Stimulated activated CD4-positive, alpha-beta T cell treated with anti-CD3 and anti-CD28 coated beads, TNF-alpha, amount 100 ng/mL, for 4 hours (primary cell): ENCODE data around the gene CABP5.
"Not testable (repeated sequence)": the region's sequence is repeated elsewhere in the genome, so short reads cannot be mapped to it uniquely, and the experiment has no call there.

ENCODE experiments used
- DNase-seq, 3 experiments: peaks; one replicate each; pipeline ENCODE4 v3.0.0-alpha.2; 2020; ENCODE audit warnings: low read depth in 3 of 3

CABP5 gene

DNA sequence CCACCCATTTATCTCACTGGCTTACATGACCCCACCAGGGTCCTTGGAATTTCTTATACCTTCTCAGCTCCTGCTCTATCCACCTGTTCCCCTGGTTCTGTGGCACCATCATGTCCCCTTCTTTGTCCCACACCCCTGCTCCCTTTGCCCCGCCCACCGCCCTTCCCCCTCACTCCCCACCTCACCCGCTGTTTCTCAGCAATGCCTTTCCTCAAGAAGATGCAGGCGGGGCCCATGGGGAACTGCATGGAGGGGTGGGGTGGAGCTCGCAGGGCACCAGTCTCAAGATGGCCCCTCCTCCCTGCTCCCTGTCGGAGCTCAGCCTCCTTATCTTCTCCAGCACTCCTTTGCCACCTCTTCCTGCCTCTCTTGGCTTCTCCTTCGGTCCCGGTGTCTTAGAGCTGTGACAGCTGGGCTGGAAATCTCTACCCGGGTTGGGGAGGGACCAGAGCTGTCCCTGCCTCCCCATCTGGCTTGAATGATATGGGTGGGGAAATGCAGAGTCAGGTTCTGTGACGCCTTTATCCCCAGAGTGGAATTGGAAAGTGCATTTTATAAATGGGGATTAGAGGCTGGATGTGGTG is at the start of gene CABP5:
Gene CABP5 (minus strand): TSS at position 405 of the 584 bp plus-strand sequence. CDS start 157 bp downstream, at position 248.
- no peak for DNase-seq

DNA sequence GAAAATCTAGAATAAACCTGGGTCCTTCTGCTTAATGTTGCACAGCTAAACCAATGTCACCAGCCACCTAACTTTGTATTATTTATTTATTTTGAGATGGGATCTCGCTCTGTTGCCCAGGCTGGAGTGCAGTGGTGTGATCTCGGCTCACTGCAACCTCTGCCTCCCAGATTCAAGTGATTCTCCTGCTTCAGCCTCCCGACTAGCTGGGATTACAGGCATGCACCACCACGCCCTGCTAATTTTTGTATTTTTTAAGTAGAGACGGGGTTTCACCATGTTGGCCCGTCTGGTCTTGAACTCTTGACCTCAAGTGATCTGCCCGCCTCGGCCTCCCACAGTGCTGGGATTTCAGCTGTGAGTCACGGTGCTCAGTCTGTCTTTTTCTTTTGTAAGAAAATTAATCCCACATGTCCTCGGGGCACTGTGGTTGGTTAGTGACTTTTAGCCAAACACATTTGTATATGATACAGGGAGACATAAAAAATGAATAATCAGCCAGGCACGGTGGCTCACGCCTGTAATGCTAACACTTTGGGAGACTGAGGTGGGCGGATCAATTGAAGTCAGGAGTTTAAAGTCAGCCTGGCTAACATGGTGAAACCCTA is 47.3 kb upstream of the CABP5 start:
- DNase-seq = not testable (repeated sequence)

DNA sequence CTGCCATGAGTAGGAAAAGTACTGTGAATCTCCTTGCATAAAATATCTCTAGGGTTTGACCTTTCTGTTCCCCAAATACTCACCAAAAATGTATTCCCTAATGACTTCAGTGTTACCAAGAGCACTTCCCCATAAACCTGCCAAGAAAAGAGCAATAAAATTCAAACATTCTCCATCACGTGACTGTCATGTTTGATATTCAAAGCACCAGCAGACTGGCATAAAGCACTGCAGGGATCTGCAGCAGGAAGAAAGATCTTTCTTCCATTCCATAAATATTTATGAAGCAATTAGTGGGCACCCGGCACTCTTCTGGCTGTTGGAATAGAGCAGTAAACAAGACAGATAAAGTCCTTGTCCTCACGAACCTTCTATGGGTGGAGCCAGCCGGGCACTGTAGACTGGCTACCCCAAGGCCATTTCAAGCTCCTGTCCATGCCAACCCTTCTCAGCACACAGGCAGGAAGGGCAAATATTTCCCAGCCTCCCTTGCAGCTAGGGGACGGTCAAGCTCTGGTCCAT is 46.5 kb upstream of the CABP5 start:
- no peak for DNase-seq

DNA sequence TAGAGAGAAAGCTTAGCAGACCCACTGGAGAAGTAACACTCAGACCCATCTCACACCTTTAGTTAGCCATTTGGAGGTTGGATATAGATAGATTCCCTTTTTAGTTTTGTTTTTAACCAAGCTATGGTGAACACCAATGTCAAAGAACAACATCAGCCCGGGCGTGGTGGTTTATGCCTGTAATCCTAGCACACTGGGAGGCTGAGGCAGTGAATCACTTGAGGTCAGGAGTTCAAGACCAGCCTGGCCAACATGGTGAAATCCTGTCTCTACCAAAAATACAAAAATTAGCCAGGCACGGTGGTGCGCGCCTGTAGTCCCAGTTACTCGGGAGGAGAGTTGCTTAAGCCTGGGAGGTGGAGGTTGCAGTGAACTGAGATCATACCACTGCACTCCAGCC is 45.1 kb upstream of the CABP5 start:
- DNase-seq = not testable (repeated sequence)

DNA sequence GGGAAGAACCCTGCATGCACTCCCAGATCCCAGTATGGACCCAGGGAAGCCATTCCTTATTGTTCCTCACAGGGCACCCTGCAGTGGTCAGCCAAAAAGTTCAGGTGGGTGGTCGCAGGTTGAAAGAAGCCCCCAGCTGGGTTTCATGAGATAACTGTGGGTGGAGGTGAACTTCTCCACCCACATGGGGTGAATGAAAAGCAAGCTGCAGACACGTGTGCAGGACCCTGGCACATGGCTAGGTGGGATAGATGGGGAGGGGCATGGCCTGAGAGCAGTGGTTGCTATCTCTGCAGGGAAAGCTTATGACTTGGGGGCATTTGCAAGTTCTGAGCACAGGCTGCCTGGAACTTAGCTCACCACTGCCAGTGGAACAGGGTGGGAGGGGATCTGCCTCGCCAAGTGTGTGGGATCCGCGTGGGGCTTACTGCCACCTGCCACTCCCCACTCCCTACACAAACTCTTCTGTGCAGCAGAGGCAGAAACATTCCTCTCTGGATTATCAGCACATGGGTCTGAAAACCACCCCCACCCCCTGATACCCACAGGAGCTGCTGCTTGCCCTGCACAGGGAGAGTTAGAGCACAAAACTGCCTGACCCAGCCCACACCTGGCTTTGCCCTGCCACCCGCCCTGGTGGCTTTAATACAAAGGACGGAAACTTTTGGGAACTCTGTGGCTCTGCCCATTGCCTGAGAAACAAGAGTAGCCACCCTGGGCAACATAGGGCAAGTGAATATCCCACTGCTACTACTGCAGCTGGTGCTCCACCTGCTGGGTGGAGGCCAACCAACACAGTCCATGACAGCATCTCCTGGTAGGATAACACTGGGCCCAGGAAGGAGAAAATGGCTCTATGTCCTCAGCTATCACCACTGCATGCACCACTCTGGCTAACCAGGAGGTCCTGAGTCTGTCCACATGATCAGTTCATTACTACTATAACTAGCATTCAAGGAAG is 42.3 kb upstream of the CABP5 start:
- DNase-seq = no peak

DNA sequence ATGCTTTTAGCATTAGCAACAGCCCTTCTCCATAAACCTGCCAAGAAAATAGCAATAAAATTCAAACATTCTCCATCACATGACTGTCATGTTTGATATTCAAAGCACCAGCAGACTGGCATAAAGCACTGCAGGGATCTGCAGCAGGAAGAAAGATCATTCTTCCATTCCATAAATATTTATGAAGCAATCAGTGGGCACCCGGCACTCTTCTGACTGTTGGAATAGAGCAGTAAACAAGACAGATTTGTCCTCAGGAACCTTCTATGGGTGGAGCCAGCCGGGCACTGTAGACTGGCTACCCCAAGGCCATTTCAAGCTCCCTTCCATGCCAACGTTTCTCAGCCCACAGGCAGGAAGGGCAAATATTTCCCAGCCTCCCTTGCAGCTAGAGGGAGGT is 41.2 kb upstream of the CABP5 start:
- no peak for DNase-seq

DNA sequence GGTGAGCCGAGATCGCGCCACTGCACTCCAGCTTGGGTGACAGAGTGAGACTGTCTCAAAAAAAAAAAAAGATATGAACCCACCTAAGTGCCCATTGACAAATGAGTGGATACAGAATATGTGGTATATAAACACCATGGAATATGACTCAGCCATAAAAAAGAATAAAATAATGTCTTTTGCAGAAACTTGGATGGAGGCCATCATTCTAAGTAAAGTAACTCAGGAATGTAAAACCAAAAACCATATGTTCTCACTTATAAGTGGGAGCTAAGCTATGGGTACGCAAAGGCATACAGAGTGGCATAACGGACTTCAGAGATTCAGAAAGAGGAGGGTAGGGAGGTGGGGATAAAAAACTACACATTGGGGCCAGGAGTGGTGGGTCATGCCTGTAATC is 37.2 kb upstream of the CABP5 start:
- no peak for DNase-seq

DNA sequence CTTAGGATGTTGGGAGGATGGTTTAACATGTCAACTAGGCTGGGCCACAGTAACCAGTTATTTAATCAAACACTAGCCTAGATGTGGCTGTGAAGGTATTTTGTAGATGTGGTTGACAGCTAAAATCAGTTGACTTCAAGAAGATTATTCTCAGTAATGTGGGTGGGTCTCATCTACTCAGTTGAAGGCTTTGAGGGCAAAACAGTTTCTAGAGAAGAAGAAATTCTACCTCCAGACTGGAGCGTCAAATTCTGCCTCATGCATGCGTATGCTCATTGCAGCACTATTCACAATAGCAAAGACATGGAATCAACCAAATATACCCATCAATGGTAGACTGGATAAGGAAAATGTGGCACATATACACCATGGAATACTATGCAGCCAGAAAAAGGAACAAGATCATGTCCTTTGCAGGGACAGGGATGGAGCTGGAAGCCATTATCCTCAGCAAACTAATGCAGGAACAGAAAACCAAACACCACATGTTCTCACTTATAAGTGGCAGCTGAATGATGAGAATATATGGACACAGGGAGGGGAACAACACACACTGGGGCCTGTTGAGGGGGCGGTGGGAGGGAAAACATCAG is 26.4 kb upstream of the CABP5 start:
- not testable (repeated sequence) for DNase-seq

DNA sequence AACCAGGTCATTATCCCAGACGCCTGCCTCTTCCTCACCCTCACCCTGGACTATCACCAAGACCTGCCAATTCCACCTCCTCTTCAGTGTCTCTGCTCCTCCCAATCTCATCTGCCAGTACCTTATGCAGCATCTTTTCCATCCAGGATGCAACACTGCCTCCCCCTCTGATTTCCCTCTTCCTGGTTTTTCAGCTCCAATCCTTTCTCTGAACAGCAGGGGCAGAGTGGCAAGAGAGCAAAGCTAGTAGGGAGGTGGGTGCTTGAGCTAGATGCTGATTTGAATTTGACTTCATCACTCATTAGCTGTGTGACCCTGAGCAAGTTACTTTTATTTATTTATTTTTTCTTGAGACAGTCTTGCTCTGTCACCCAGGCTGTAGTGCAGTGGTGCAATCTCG is 25.6 kb upstream of the CABP5 start:
- DNase-seq = no peak

DNA sequence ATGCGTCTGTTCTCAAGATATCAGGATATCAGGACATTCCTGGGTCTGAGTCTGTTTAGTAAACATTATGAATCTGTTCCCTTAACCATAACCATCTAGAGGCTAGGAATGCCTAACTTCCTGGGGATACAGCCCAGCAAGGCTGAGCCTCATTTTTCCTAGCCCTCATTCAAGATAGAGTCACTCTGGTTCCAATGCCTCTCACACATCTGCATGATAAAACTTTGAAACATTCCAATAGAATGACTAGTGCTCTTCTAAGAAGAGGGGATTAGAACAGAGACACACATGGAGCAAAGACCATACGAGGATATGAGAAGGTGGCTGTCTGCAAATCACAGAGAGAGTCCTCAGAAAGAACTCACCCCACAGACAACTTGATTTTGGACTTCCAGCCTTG is 20.6 kb upstream of the CABP5 start:
- no peak for DNase-seq

DNA sequence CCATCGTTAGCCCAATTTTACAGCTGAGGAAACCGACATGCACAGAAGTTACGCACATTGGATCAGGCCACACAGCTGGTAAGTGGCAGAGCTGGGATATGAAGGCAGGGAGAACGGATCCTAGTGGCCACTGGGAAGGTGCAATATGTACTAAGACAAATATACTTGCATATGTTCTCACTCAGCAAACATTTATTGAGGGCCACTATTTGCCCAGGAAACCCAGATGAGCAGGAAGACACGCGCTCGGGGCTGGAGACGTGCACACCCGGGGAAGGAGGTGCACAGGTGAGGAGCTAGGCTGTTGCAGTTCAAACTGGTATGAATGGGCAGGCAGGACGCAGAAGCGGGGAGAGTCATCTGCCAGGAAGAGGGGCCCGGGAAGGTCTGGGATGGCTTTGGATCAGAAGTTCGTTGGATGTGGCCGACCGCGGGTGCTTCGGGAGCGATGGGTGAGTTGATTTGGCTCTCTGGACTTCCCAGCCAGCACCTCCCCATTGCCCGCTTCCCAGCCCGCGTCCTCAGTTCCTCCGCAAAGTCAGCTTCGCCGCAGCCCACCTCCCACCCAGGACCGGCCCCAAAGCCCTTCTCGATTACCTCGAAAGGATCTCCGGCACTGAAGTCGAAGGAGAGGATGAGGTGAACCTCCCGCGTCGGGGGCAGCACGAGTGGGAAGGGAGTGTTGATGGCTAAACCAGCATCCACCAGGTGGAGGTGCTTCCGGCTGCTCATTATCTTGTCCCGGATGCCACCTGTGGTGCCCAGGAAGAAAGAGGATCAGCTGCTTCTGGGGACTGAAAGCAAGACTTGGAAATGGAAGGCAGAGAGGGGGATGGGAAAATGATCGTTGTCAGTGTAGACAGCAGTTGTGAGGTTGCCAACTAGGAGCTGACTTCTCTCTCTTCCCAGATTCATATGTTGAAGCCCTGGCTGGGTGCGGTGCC is 17.8 kb upstream of the CABP5 start:
- no peak for DNase-seq

DNA sequence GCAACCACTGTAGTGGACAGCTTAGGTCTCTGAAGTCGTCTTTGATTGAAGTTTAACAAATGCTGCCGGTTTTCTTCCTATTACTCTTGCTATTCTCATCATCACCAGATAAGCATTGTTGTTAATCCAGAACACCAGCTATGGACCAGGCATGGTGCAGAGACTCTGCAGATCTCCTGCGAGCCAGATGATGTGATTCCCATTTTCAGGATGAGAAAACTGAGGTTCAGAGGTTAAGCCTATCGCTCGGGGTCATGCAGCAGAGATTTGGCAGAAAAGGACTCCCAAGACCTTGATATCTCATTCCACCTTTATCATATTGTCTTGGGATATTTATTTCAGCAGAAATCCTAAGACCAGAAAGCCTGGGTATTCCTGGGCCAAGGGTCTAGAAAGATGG is 16.5 kb upstream of the CABP5 start:
- no peak for DNase-seq

DNA sequence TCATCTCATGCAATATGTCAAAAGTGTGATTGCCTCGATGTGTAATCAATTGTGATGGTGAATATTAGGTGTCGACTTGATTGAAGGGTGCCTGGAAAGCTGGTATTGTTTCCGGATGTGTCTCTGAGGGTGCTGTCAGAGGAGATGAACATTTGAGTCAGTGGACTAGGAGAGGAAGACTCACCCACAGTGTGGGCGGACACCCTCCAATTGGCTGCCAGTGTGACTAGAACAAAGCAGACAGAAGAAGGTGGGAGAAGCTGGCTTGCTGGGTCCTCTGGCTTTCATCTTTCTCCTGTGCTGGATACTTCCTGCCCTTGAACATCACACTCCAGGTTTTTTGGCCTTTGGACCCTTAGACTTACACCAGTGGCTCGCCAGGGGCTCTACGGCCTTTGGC is 15.5 kb upstream of the CABP5 start:
- no peak for DNase-seq

DNA sequence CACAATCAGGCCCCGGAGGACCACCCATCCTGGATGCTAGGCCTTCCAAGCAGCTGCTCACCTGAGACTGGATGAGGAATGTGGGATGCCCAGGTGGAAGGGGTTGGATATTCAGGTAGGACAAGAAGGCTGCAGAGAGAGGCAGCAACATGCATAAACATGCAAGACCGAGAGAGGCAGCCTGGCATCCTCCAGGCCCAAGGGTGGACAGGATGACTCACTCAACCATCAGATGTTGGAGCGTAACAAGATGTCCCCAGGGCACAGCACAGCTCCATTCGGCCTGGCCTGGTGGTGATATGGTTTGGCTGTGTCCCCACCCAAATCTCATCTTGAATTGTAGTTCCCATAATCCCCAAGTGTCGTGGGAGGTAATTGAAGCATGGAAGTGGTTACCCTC is 10.0 kb upstream of the CABP5 start:
- DNase-seq = no peak

DNA sequence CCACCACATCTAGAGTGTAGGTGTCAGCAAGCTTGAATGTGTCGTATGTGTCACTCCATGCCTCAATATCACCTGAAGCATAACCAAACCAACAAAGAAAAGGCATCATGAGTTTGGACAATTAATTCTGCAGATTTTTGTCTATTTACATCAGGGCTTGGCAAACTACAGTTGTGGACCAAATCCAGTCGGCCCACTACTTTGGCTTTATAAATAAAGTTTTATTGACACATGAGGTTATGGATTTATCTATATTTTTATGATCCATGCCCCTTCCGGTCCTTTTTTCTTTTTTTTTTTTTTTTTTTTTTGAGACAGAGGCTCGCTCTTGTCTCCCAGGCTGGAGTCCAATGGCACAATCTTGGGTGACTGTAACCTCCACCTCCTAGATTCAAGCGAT is 9.2 kb upstream of the CABP5 start:
- DNase-seq = no peak

DNA sequence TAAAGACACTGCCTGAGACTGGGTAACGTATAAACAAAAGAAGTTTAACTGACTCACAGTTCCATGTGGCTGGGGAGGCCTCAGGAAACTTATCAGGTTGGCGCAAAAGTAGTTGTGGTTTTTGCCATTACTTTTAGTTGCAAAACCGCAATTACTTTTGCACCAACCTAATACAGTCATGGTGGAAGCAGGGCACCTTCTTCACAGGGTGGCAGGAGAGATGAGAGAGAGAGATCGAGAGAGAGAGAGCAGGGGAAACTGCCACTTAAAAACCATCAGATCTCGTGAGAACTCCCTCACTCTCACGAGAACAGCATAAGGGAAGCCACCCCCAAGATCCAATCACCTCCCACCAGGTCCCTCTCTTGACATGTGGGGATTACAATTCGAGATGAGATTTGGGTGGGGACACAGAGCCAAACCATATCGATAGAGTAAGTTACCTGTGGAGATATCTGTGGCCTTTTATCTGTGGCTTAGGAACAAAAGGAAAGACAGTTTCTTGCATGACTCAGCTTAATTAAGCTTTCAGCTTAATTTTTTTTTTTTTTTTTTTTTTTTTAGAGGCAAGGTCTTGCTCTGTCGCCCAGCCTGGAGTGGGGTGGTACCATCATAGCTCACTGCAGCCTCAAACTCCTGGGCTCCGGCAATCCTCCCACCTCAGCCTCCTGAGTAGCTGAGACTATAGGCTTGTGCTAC is 7.6 kb upstream of the CABP5 start:
- no peak for DNase-seq

DNA sequence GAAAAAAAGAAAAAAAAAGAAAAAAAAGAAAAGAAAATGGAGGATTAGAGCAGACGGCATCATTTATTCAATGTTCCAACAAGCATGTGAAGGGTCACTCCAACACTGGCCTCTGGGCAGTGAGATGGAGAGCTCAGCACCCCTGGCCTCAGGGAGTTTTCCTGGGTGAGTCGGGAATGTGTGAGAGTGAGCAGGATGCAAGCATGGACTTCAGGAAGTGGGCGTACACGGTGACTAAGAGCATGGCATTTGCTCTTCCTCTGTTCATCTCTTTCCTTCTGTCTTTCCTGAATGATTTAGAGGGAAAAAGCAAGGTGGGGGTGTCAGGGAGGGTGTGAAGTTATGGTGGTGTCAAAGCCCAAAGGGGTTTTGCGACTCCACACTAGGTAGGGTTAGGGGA is 682 bp upstream of the CABP5 start:
- no peak for DNase-seq

DNA sequence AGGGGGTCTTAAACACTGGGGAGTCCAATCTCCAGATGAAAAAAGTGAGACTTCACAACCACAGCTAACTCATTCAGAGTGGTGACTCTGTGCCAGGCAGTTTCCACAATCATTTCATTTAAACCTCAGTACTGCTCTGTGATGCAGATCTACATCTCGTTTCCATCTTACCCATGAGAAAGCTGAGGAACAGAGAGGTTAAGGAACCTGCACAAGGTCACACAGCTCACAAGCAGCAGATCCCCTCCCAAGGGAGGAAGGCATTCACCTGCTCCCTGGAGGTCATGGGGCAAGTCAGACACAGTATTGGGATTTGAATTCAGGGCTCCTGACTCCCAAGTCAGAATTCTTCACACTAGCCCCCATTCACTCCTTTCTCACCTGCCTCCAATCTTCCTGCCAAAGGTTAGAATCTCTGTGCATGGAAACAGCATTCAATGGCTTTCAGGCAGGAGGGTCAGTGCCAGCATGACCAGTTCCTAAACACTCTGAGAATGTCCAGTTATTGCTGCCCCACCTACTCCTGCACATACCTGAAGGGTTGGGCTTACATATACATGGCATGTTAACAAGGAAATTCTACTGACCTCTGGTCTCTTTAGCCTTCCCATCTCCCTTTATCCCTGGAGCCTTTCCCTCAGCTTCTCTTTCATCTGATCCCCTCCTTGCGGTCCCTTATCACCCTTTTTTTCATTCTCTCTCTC is 1.9 kb downstream of the CABP5 start:
- DNase-seq = no peak

DNA sequence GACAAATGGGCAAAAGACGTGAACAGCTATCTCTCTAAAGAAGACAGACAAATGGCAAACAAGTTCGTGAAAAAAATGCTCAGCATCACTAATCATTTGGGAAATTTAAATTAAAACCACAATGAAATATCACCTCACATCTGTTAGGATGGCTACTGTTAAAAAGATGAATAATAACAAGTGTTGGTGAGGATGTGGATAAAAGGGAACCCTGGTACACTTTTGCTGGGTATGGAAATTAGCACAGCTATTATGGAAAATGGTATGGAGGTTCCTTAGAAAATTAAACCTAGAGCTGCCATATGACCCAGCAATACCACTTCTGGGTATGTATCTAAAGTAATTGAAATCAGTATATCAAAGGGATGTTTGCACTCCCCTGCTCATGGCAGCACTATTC is 7.1 kb downstream of the CABP5 start:
- no peak for DNase-seq

DNA sequence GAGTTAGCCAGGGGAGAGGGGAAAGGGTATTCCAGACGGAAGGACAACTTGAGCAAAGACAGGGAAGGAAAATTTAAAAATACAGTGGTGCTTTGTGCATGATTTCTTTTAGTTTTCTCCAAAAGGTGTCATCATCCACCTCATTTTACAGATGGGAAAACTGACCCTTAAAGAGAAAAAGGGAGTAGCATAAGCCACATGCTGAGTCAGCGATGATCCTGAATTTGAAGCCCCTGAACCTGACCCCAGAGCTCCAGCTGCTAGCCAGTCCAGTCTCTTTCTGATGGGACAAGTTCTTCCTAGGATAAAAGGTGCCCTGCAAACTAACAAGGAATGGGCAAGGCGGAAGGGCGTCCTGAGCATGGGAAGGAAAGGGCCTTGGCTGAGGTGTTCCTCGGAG is 10.3 kb downstream of the CABP5 start:
- DNase-seq = no peak
